22Rv1 (cell line): ENCODE data around the gene ANKHD1.

Source experiments
- CTCF ChIP-seq: fragments of 450-650 bp; IDR thresholded peaks from 2 replicates; pipeline ENCODE4 v1.5.1; 2017; ENCODE audit warnings: mild to moderate bottlenecking
- ZFX ChIP-seq: fragments of 450-650 bp; IDR thresholded peaks from 2 replicates; pipeline ENCODE4 v1.6.1; 2017; ENCODE audit warnings: antibody characterized with exemption, borderline replicate concordance

DNA sequence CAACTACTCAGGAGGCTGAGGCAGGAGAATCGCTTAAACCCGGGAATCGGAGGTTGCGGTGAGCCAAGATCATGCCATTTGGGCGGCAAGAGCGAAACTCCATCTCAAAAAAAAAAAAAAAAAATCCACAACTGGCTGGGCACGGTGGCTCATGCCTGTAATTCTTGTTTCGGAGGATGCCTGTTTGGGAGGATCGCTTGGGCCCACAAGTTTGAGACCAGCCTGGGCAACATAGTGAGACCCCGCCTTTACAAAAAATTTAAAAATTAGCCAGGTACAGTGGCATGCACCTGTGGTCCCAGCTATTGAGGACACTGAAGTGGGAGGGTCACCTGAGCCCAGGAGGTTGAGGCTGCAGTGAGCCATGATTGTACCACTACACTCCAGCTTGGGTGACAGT is 144.0 kb downstream of the ANKHD1 start:
- TF ChIP-seq CTCF = no peak
- no peak for TF ChIP-seq ZFX
